Activated CD8-positive, alpha-beta memory T cell treated with anti-CD3 and anti-CD28 coated beads for 24 hours (primary cell): ENCODE results near the gene SPATS2.

Source experiments
- DNase-seq: peaks from one replicate; pipeline ENCODE4 v3.0.0-alpha.2; 2020

SPATS2 gene

DNA sequence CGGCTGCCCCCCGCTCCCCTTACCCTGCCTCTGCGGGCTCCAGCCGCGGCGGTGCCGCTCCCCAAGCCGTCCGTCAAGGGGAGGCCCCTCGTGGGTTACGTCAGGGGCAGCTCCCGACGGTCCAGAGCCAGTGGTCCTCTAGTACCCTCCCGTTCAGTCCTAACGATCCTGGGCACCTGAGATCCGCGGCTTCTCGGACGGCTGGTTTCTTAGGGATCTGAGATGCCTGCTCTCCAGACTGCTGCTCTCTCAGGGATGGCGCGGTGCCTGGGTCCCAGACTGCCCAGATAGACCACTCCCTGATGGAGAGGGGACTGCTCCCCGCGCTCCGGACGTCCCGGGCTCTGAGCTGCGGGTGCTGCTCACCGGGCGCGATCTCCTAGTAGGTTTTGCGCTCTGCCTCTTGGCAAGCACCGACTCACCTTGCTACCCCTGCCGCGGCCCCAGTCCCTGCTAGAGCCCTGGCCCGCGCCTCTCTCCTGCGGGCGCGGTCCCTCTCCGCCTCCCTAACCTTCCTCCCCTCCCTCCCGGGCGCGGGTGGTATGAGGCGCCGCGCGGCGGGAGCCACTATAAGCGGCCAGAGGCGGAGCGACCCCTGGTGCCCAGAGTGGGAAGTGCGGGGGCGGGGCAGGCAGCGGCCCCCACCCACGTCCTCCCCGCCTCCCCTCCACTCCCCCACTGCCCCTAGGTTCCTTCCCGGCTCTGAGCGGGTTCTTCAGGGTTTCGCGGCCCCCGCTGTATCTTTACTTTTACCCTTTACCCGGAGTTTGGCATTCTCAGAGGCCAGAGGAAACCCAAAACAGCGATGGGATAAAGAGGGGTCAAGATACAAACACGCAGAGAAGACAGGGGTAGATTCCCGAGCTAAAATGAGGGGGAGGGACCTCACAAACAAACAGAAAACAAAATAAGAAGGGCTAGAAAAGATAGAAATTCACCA lies 30.3 kb upstream of the SPATS2 start, which contains the start of gene C1QL4:
TSS of gene C1QL4 (minus strand) at position 544 of the 940 bp plus-strand sequence. CDS start 711 bp downstream, outside the sequence.
- DNase-seq, result peak; percentile 96

DNA sequence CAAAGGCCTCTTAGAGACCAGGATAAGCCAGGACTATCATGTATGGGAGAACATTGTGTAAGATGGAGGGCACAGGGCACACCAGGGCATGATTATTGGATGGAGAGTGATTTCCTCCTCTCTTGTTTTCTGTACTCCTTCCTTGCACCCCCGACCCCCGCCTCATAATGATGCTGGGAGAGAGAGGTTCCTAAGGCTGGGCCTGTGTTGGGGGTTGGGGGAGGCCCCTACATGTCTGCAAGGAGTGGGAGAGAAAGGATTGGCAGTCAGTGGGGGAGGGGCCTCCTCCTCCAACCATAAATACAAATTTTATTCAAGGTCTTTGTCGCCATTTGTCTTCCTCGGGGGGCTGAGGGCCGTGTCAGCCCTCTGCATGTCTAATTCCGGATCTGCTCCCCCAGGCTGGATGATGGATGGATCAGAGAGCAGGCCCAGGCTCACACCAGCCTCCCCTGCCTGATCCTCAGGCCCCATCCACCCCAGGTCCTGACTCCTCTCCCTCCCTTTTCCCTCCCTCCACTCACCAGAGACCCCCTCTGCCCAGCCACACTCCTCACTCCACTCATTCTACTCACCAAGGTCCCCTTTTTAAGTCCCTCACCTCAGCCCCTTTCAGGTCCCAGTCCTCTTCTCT lies 28.3 kb upstream of the SPATS2 start:
- DNase-seq, result no peak

DNA sequence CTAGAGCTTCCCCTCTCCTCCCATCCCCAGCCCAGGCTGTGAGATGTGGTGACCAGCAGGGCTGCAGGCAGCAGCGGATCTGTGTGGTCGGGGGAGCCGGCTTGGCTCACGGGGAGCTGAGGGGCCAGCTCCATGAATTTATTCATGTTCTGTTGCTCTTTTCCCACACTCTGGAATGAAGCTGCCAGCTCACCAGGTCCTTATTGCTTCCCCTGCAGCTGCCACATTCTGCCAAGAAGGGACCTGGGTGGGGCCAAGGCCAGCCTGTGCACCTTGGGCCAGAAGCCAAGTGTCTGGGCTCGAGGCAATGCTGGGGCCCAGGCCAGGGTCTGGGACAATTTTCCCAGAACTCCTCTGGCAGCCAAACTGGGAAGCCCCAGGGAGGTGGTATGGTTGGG lies 27.8 kb upstream of the SPATS2 start:
- no peak for DNase-seq

DNA sequence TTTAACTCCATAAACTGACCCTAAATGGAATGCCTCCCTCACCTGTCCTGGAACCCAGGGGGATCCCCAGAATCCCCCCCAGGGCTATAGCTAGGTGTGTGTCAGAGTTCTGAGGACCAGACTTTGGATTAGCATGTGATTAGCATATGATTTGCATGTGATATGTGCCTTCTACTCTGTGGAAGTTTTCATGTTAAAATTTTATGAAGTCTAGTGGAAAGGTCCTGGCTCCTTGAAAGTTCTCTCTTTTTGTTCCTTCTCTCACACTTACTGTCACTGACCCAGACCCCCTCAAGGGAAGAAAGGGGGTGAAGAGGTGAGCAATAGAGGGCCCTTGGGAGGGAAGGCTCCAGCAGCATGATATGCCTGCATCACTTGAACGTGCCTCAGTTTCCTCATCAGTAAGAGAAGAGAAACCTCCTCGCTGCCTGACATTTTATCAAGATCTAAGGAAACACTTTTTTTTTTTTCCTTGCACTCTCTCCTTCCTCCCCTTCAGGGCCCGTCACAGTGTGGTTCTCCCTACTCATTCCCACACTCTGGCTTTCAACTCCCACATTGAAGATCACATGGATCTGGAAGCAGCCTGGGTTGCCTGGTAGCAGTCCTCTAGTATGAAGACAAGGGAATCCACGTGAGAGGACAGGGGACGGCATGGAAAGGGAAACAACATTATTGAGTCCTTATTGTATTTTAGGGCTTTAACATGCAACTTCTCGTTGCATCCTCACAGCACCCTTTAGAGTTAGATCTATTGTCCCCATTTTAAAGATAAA lies 27.0 kb upstream of the SPATS2 start:
- DNase-seq, result no peak

DNA sequence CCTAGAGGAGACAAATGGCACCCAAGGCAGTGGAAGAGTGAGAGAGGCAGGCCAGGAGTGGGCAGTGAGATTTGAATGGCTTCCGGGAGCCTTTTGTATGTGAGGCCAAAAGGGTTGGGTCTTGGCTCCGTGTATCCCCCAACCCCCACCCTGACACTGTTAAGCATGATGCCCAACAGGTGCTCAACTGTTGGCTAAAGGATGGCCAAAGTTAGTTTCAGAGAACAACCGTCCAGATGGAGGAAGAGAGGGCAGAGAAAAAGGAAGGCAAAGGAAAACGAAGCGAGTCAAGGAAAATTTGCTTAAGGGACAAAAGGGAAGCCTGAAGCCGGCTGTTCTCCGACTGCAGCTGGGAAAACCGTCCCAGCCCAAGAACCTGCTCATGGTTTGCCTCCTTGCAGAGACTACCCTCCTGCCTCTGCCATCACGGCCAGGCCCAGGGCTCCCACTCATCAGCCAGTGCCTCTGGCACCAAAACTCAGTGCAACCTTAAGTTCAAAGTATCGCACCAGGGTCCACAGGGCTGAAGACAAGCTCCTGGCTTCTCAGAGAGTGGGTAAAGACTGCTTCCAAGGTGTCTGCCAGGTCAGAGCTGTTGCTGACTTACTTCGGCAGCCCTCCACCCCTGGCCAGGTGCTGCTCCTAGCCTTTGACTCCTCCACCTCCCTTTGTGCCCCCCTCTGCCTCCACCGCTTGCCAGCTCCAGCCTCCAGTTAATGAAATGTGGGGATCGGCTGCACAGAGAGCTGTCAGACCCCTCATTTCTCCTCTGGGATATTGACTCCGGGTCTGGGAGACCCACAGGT lies 26.1 kb upstream of the SPATS2 start:
- no peak for DNase-seq

DNA sequence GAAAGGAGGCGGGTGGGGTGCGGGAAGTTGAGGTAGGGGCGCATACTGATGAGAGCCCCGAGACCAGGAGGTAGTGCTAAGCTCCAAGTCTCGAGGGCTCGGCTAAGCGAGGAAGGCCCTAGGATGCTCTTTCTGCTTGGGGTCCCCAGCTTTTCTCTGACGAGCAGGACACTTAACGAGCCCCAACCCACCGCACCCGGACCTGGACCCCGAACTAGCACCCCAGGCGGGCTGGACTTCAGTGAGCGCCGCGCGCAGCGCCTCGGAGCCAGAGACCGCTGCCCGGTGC lies 25.5 kb upstream of the SPATS2 start:
- no peak for DNase-seq

DNA sequence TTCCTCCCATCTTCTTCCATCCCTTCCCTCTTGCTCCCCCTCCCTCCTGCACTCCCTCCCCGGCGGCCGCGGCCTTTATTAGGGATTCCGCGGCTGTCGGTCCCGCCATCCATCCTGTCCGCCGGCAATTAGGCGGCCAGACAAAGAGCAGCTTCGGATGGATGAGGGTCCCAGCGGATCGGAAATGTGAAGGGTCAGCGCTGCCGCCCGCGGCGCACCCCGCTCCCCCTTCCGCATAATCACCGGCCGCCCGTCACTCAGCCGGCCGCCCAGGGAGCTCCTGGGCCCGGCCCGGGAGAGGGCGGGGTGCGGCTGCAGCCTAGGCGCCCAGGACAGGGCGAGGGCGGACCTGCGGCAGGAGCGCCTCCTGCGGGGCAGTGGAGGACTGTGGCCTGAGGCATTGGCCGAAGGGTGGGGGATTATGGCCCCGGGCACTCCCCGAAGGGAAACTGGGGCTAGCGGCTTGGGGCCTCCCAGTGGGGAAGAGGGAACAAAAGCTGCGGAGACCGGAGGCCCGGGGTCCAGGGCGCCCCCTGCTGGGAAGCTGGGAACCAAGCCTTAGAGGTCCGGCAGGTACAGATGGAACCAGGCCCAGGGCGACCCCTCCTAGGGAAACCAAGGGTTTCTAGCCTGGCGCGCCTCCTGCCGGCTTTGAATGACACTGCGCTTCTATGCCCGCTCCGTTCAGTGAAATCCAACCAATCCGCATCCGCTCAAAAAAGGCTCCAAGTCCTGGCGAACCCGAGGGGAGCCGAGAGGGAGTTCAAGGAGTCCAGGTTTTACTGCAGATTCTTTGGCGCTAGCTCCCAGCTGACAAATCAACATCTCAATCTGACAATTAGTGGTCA lies 25.0 kb upstream of the SPATS2 start:
- peak; percentile 92 for DNase-seq

DNA sequence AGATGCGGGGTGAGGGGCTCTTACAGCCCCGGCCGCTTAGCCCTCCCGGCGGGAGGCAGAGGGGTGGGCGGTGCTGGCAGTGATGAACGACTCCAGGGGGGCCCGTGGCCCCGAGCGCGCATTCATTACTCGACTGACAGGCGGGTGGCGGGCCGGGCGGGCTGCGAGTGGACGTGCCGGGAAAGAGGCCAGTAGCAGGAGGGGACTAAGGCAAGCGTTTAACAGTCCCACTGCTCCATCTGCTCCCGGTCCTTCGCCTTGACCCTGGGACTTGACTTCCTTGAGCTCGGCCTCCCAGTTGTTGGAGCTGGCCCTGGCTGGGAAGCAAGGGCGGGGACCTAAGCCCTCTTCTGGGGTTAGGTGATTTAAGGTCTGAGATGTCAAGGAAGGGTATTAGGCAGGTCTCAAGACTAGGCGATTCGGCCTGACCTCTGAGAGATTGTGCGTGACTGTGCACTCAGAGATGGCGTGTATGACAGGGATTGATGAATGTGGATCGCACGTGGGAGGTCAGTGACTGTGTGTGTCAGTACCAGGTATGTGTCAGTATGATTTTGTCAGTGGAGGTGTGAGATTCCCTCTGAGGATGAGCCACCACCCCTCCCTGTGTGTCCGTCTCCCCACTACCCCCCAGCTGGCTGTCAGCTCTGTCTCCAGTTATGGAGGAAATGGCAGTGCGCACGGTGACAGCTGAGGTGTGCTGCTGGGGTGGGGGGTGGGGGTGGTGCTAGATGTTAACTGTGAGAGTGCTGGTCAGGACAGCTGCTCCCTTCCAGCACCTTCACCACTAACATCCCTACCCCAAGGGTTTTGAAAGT lies 24.1 kb upstream of the SPATS2 start:
- peak; percentile 73 for DNase-seq

DNA sequence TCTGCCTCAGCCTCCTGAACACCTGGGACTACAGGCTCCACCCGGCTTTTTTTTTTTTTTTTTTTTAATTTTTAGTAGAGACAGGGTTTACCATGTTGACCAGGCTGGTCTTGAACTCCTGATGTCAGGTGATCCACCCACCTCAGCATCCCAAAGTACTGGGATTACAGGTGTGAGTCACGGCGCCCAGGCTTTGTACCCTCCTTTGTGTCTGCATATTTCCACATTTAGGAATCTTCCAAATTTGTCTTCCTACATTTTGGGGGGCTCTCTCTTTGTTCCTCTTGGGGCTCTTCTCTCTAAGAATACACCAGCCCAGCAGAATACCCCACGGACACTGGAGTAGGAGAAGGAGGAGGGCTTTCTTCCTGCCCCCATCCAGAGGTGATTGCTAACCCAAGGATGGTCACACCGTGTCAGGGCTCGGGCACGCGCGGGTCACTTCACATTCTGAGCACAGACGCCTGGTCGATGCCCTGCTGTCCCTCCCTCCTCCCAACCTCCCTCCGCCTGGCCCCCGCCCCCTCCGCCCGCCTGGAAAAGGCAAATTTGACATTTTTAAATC lies 22.7 kb upstream of the SPATS2 start:
- DNase-seq, result peak; percentile 55

DNA sequence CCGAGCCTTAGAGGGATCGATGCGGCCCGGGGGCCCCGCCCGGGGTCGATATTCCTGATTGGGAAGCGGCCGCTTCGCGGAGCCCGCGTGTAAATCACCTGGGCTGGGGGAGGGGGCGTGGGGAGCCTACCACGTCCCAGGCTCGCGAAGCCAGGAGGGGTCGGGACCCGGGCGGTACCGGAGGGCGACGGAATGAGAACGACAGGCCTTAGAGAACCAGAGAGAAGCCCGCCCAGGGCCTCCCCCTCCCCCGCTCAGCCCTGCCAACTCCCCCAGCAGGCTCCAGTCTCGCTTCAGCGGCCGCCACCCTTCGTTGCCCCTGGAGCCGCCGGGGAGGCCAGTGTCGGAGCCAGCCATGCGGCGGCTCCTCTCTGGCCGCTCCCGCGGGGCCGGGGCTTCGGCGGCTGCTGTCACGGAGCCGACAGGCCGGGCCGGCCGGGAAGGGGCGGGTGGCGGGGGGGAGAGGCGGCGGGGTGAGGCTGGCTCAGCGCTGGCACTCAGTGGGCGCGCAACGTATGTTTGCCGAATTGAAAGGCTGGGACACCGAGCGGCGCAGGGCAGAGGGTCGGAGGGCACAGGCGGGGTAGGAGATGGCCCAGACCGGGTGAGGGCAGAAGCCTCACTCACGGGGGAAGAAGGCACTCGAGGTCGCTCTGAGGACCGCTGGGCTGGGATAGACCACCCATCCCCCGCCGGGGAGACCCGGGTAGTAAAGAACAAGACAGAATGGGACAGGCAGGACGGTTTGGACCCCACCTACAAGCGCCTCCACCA lies 22.0 kb upstream of the SPATS2 start:
- DNase-seq, result peak; percentile 69

DNA sequence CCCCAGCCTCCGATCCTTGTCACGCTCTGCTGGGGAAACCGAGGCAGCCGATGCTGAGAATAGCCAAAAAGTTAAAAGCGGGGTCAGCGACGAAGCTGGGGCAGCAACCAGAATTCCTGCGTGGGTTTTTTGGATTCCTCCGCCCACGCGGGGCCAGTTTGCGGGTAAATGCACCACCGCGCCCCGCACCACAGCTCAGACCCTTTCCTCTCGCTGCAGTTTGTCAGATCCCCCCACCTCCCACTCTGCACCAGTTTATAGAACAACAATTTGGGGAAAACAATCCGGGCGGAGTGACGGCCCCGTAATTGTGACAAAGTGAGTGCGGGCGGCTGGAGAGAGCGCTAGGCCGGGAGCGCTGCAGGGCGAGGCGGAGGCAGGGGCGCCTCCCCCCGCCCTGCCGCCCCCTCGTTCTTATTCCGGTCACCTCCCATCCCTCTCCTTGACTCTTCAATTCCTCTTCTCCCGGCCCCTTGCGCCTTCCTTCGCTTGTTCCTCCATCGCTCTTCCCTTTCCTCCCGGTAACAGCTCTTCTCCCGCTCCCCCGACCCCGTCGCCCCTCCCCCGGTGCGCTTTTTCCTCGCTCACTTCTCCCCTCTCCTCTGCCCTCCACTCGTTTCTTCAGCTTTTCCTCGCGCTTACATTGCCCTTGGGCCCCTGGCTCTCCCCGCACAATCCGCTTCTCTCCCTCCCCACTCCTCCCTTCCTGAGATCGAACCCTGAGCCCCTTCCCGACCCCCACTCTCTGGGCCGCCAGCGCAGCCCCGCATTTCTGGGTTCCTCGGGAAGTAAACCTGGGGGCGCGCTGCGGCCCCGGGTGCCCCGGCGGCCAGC lies 21.2 kb upstream of the SPATS2 start:
- no peak for DNase-seq

DNA sequence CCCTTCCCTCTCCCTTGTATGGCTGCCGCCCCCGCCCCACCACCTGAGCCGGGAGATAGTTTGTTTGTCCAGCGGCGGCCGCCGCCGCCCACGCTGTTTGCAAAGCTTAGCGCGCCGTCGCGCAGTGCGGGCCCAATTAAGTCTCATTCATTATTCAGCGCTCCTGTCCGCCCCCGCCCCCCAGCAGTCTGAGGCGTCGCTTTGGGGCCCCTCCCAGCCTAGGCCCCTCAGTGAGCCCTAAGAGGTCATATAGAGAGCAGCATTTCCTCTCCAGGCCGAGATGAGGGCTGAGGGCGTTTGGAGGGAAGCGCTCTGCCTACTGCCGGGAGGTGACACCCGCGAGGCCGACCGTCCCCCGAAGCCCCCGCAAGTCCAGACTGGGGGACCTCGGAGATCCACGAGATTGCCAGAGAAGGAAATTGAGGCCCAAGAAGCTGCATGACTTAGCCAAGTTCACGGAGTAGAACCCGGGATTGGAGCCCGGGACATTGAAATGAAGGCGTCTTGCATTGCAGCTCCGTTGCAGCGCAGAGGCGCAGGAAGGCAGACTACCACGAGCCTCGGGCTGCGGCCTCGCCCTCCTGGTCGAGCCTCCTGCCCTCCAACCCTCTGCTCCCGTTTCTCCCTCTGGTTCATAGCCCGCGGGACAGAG lies 20.5 kb upstream of the SPATS2 start, which contains the start of gene DNAJC22:
TSS of gene DNAJC22 (plus strand) at position 230 of the 652 bp plus-strand sequence. CDS start 1,985 bp downstream, outside the sequence.
- peak; percentile 78 for DNase-seq

DNA sequence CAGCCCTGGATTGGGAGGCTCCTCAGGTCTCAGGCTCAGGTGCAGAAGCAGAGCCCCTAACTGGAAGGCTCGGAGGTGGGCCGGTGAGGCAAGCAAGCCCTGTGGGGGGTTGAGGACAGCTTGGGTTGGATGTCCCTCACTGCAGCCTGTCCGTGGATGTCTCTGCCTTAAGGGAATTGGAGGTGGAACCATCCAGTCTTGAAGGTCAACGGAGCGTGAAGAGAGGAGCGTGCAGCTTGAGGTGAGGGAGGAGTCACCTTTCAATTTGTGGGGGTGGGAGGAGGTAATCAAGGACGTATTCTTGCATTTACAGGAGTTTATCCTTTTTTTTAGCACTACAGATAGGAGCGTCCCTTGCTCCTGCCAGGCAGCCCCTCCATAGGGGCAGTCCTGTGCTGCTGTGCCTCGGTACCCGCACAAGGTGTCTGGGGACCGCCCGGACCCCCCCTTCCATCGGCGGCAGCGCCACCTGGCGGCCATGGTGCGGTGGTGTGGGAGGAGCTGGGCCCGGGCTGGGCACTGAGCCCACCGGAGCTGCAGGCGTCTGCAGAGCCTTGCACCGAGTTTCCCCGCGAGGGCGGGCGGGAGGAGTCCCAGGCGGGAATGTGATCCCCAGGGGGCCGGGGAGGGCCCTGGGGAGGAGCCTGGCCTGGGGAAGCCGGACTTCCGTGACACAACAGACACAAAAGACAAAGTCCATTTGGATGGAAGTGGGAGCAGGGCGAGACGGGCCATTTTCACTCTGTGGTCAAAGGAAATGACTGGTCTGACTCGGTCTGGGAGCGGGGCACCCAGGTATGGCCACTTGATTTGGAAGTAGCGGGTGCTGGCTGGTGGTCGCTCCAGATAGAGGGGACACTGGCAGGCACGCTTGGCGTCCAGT lies 19.7 kb upstream of the SPATS2 start:
- peak; percentile 94 for DNase-seq

DNA sequence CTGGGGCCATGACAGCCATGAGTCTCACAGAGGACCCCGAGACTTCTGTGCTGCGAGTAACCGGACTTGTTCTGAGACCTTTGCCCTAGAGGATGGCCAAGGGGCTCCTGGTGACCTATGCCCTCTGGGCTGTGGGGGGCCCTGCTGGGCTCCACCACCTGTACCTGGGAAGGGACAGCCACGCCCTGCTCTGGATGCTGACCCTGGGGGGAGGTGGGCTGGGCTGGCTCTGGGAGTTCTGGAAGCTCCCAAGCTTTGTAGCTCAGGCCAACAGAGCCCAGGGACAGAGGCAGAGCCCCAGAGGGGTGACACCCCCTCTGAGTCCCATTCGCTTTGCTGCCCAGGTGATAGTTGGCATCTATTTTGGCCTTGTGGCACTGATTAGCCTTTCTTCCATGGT lies 18.5 kb upstream of the SPATS2 start:
- peak; percentile 51 for DNase-seq

DNA sequence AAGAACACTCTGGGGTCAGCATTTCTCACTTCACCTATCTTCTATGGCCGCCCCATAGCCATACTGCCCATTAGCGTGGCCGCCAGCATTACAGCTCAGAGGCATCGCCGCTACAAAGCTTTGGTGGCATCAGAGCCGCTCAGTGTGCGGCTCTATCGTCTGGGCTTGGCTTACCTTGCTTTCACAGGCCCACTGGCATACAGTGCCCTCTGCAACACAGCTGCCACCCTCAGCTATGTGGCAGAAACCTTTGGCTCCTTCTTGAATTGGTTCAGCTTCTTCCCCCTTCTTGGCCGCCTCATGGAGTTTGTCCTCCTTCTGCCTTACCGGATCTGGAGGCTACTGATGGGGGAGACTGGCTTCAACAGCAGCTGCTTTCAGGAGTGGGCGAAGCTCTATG lies 18.0 kb upstream of the SPATS2 start:
- DNase-seq, result peak; percentile 47

DNA sequence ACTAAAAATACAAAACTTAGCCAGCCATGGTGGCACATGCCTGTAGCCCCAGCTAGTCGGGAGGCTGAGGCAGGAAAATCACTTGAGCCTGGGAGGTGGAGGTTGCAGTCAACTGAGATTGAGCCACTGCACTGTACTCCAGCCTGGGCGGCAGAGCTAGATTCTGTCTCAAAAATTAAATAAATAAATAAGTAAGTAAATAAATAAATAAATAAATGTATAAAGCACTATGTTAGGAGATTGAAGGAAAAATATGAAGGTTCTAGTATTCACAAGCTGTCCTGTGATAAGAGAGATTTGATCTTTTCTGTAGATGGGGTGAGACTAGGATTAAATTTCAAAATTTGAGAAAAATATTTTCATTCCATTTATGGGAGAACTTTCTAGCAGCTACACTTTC lies 14.9 kb upstream of the SPATS2 start:
- DNase-seq, result no peak

DNA sequence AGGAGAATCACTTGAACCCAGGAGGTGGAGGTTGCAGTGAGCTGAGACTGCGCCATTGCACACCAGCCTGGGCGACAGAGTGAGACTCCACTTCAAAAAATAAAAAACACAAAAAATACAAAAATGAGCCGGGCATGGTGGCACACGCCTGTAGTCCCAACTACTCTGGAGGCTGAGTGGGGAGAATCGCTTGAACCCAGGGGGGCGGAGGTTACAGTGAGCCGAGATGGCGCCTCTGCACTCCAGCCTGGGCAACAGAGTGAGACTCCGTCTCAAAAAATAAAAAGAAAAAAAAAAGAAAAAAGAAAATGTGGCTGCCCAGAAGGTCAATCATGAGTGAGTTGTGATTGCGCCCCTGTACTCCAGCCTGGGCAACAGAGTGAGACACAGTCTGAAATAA lies 11.3 kb upstream of the SPATS2 start:
- DNase-seq, result no peak
